Peyer's patch (tissue), 4 donors: ENCODE results near the gene ITM2C.

Experiments used
- CTCF ChIP-seq, 6 experiments: fragments of 450-650 bp in 4 of 6; fragments of 200-600 bp in 2 of 6; sonication (generic) in 1 of 6; IDR thresholded peaks; one replicate each; pipeline ENCODE4 v1.5.1; 2017 to 2019; ENCODE audit warnings: antibody characterized with exemption in 6 of 6, mild to moderate bottlenecking in 3 of 6, moderate library complexity in 1 of 6
- POLR2A ChIP-seq, 2 donors: fragments of 450-650 bp; IDR thresholded peaks; one replicate each; pipeline ENCODE4 v1.5.1; 2017; ENCODE audit warnings: antibody characterized with exemption in 2 of 2, mild to moderate bottlenecking in 2 of 2, moderate library complexity in 2 of 2

GRCh38 chr2:230921806-230922595 lies 57.3 kb downstream of the ITM2C start:
- TF ChIP-seq CTCF (IDR thresholded peaks at IDR 0.05) (no peak), POLR2A (IDR thresholded peaks at IDR 0.05) (no peak)
